ENCODE measurements around the gene CFAP65.

Gene CFAP65

DNA sequence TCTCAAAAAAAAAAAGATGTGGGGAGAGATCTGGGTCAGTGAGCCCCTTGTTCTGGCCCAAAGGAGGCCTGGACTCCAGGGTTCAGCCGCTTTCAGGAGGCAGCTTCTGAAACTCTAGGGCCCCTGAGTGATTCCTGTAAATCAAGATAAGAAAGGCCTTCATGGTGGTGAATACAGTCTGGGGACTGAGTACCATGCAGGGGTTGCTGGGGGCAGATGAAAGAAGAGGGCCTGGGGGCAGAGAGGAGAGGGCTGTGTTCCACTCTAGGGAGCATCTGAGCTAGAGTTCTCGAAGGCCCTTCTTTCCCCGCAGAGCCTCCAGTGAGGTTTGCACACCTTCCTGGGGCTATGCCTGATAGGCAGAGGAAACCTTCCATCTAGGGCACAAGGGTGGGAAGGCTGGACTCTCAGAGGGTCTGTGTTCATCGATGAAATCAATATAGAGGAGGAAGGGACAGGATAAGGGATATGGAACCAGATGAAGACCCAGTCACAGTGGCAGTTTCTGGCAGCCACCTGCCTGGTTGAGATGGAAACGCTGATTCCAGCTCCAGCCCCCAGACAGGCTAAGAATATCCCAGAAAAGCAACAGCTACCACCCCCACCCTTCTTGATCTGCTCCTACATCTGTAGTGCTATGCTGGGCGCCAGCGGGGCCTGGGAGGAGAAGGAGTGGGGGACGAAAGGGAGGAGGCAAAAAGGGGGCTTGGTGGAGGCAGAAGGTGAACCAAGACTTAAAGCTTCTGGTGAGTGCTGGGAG, 86.6 kb downstream of the CFAP65 start:
- H3K27me3 ChIP-seq (ENCODE audit: control insufficient read depth, insufficient read depth, low read length): peaks cover 42% of the 10 kb centered on the region
- H3K9me3 ChIP-seq (ENCODE audit: control insufficient read depth, low read depth, low read length): no peaks in the 10 kb centered on the region

GRCh38 chr2:218953366-218953954, 87.9 kb downstream of the CFAP65 start:
- Histone ChIP-seq H3K36me3 (ENCODE audit: control insufficient read depth, low read depth, low read length) (no peaks in the 10 kb centered on the region), H3K4me3 (ENCODE audit: low read length) (no peak overlapping the region), H3K27me3 (ENCODE audit: control insufficient read depth, insufficient read depth, low read length) (peaks cover 29% of the 10 kb centered on the region), H3K9ac (ENCODE audit: low read length) (no peak overlapping the region), H3K27ac (ENCODE audit: low read length) (no peak overlapping the region), H3K4me1 (ENCODE audit: control insufficient read depth, low read depth, low read length) (no peaks in the 10 kb centered on the region), H3K9me3 (ENCODE audit: control insufficient read depth, low read depth, low read length) (no peaks in the 10 kb centered on the region)

More for the DNA sequence above, 86.6 kb downstream of the CFAP65 start:
- no peaks in the 10 kb centered on the region for H3K36me3 ChIP-seq (ENCODE audit: control insufficient read depth, low read depth, low read length)
- H3K27ac ChIP-seq (ENCODE audit: low read length): no peak overlapping the region
- no peaks in the 10 kb centered on the region for H3K4me1 ChIP-seq (ENCODE audit: control insufficient read depth, low read depth, low read length)
- no peak overlapping the region for H3K4me3 ChIP-seq (ENCODE audit: low read length)
- no peak overlapping the region for H3K9ac ChIP-seq (ENCODE audit: low read length)
